H1 (cell line): ENCODE data around the gene MIA3. TPM values are rescaled to one million over a fixed set of nuclear protein-coding genes. Genes with fewer than 3 reads are reported as not detected.
A peak's percentile ranks its signal among the peaks of the same experiment; 100 is the strongest.

Experiments used
- EP300 ChIP-seq, 2 experiments: IDR thresholded peaks; 1 replicate in 1 of 2; 2 replicates in 1 of 2; pipeline ENCODE4 v1.6.1; 2011 to 2012; ENCODE audit warnings: low read depth in 2 of 2, low read length in 2 of 2, mild to moderate bottlenecking in 2 of 2, borderline replicate concordance in 1 of 2, inconsistent platforms in 1 of 2, moderate library complexity in 1 of 2
- KDM4A ChIP-seq: IDR thresholded peaks from one replicate; pipeline ENCODE4 v1.7.1; 2012; ENCODE audit warnings: low read depth, mild to moderate bottlenecking, moderate library complexity, low read length, inconsistent platforms; ENCODE audit not compliant: severe bottlenecking
- PHF8 ChIP-seq: fragments of 200-600 bp; sonication (generic); conservative IDR thresholded peaks from 2 replicates; pipeline ENCODE4 v1.7.1; 2012; ENCODE audit warnings: low read depth, mild to moderate bottlenecking, inconsistent platforms, low read length, moderate library complexity
- polyA plus RNA-seq, 7 experiments: library from polyadenylated mRNA; depleted of rRNA in 3 of 7; stranded (reverse) in 5 of 7; unstranded in 2 of 7; fragments of >200 nt in 5 of 7; fragments of 200-250 nt in 2 of 7; gene quantifications; 1 replicate in 5 of 7; 2 replicates in 1 of 7; 4 replicates in 1 of 7; pipeline versions ENCODE4 v1.2.1 to v1.2.3, GENCODE V29; 2011 to 2013; ENCODE audit warnings: missing spikeins in 2 of 7, mixed read lengths in 2 of 7
- total RNA-seq: library from RNA; stranded (reverse); fragmentation: NEBNext Ultra II Directional; extraction: Animal tissue kit (Norgen Biotek cat#: 25700); gene quantifications from 2 replicates; pipeline ENCODE4 v1.2.1, GENCODE V29; 2021

Gene MIA3
- total and polyA plus RNA-seq, 2 of the 8 experiments (the other 6 are each of a cell fraction or from before 2014, with no cell fraction given) = 69.0 to 105 TPM

DNA sequence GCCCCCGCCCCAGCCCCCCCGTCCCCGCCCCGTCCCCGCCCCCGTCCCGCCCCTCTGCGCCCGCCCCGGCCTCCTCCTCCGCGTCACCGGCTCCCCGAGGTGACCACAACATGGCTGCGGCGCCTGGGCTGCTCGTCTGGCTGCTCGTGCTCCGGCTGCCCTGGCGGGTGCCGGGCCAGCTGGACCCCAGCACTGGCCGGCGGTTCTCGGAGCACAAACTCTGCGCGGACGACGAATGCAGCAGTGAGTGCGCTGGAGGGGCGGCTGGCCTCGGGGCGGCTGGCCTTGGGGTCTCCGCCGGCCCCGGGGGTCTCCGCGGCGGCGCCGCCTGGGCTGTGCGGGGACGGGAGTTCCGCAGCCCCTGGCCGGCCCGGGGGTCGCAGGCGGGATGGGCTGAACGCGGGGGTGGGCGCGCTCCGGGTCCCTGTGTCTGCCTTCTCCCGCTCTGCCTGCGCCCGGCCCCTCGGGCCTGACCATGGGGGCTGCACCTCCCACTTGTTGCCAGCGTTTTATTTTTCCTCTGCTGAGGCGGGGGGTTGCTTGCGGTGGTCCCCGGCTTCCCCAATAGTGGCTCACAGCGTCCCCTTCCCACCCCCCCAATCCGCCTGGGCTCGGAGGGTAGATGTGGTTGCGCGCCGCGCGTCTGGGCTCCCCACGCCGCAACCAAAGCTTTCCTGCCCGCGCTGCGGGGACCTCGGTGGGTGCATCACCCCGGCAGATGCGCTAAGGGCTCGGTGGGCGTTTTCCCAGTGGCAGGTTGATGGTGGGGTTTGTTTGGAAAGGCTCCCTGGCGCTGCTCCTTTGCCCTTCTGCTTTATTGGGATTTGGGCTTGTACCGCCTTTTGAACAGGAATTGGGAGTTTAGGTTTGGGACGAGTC lies at the start of gene MIA3 (continued):
- TF ChIP-seq KDM4A = peak; percentile 70
- TF ChIP-seq EP300 (IDR thresholded peaks at IDR 0.05; ENCODE audit: borderline replicate concordance in 1 of 2, low read depth in 2 of 2, low read length in 2 of 2) = no peak
- peak; percentile 91 for TF ChIP-seq PHF8
